Peyer's patch (tissue), 4 donors: ENCODE measurements around the gene TGFBR1. TPM values are rescaled to one million over a fixed set of nuclear protein-coding genes. Genes with fewer than 3 reads are reported as not detected.
"Not testable (repeated sequence)": the region's sequence is repeated elsewhere in the genome, so short reads cannot be mapped to it uniquely, and the experiment has no call there.

Source experiments
- DNase-seq, 3 donors: peaks; one replicate each; pipeline ENCODE4 v3.0.0-alpha.2; 2017 to 2019
- H3K27ac ChIP-seq, 4 donors: fragments of 200-600 bp; sonication (generic); one replicate each; pipeline ENCODE4 v1.5.1; 2016 to 2019
- H3K27me3 ChIP-seq, 2 donors: fragments of 200-600 bp; sonication (generic); one replicate each; pipeline ENCODE4 v1.5.1; 2019
- H3K36me3 ChIP-seq, 3 donors: fragments of 200-600 bp; sonication (generic); one replicate each; pipeline ENCODE4 v1.5.1; 2016 to 2019
- H3K4me1 ChIP-seq, 4 donors: fragments of 200-600 bp; sonication (generic); one replicate each; pipeline ENCODE4 v1.5.1; 2016 to 2019
- H3K4me3 ChIP-seq, 4 donors: fragments of 200-600 bp; sonication (generic); 1 replicate in 3 of 4; 2 replicates in 1 of 4; pipeline ENCODE4 v1.5.1; 2016 to 2019; ENCODE audit warnings: mild to moderate bottlenecking in 1 of 4
- H3K9me3 ChIP-seq, 4 donors: fragments of 200-600 bp; sonication (generic); one replicate each; pipeline ENCODE4 v1.5.1; 2016 to 2019; ENCODE audit warnings: mild to moderate bottlenecking in 1 of 4
- POLR2A ChIP-seq, 2 donors: fragments of 450-650 bp; IDR thresholded peaks; one replicate each; pipeline ENCODE4 v1.5.1; 2017; ENCODE audit warnings: antibody characterized with exemption in 2 of 2, mild to moderate bottlenecking in 2 of 2, moderate library complexity in 2 of 2
- total RNA-seq, 4 donors: library from RNA; depleted of rRNA; stranded (reverse); fragments of >200 nt; gene quantifications; one replicate each; pipeline ENCODE4 v1.1.0, GENCODE V29; 2016
- TF ChIP-seq, protein P1 (sequence below), 6 experiments: fragments of 450-650 bp in 4 of 6; fragments of 200-600 bp in 2 of 6; sonication (generic) in 1 of 6; IDR thresholded peaks; one replicate each; pipeline ENCODE4 v1.5.1; 2017 to 2019; ENCODE audit warnings: antibody characterized with exemption in 6 of 6, mild to moderate bottlenecking in 3 of 6, moderate library complexity in 1 of 6

The TGFBR1 gene
- total RNA-seq, 4 donors from 2014 or later = 11.6 to 14.4 (median 13.5) TPM

DNA sequence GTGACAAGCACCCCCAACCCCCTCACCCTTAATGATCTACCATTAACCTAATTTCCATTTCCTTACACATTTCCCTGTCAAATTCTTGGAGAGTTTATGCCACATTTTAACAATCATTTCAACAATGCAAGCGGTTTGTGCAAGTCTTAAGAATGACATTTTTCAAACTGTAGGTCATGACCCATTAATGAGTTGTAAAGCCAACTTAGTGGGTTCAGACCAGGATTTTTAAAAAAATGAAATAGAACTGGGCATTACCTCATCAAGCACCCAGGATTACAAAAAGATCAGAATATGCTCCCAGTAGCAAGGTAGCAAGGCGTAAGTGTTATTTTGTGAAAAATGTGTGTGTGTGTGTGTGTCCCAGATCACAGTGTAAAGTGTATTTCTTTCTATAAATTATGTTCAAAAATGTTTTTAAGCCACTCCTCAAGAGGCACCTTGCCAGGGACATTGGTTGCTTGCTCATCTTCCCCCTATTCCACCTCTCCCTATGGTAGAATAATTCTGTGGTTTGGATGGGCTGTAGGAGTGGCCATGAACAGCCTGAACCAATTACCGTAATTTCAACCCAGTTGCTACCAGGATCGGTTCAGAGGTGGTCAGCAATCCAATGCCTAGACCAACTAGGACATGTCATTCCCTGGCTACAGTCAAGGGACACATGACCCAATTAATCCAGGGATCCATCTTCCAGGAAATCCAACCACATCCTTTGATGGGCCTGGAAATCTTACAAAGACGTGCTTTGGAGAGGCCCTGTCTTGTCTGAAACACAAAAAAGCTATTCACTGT, 14.4 kb upstream of the TGFBR1 start:
- H3K36me3 ChIP-seq = no peaks in the 10 kb centered on the region
- no peak overlapping the region for H3K27ac ChIP-seq
- H3K4me1 ChIP-seq = no peaks in the 10 kb centered on the region
- no peaks in the 10 kb centered on the region for H3K27me3 ChIP-seq
- no peaks in the 10 kb centered on the region for H3K9me3 ChIP-seq
- no peak for TF ChIP-seq POLR2A (IDR thresholded peaks at IDR 0.05)
- TF ChIP-seq, protein P1, sequence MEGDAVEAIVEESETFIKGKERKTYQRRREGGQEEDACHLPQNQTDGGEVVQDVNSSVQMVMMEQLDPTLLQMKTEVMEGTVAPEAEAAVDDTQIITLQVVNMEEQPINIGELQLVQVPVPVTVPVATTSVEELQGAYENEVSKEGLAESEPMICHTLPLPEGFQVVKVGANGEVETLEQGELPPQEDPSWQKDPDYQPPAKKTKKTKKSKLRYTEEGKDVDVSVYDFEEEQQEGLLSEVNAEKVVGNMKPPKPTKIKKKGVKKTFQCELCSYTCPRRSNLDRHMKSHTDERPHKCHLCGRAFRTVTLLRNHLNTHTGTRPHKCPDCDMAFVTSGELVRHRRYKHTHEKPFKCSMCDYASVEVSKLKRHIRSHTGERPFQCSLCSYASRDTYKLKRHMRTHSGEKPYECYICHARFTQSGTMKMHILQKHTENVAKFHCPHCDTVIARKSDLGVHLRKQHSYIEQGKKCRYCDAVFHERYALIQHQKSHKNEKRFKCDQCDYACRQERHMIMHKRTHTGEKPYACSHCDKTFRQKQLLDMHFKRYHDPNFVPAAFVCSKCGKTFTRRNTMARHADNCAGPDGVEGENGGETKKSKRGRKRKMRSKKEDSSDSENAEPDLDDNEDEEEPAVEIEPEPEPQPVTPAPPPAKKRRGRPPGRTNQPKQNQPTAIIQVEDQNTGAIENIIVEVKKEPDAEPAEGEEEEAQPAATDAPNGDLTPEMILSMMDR (IDR thresholded peaks at IDR 0.05) = no peak
- H3K4me3 ChIP-seq = no peak overlapping the region
- DNase-seq = no peak

DNA sequence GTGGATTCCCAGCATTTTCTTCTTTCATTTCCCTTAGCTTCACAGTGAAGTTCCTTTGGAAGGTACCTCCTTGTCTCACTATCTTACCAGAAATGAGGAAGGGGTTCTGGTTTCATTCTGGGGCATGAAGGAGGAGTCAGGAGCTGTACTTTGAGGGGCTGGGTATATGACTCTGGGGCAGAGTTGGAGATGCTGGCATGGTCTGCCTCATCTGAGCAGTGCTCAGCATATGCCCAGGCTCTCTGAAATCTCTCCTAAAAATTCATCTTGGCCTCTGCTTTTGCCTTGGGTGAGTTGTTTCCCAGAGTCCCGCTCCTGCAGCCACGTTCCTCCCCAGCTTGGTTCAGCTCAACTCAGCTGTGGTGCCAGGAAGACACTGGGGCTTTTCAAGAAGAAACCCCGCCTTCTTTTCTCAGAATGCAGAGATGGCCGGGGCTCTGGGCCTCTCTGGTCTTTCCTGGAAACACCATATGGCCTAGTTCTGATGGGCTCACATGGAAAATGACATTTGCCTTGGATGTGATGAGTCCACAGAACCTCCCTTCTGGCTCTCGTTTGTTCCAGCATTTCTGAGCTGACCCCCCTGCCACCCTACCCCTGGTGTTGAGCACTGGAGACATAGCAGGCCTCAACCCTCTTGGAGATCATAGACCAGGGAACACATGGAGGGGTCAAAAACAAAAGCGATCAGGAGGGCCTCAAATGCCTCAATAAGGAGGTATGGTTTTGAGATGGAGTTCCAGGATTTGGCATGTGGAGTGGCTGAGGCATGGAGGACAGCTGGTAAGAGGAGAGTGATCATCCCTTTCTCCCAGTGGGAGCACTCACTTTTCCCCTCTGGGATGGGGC, 12.0 kb upstream of the TGFBR1 start:
- no peak for DNase-seq
- Histone ChIP-seq H3K27me3 (no peaks in the 10 kb centered on the region), H3K4me1 (no peaks in the 10 kb centered on the region), H3K27ac (no peak overlapping the region), H3K4me3 (no peak overlapping the region), H3K9me3 (no peaks in the 10 kb centered on the region), H3K36me3 (no peaks in the 10 kb centered on the region)
- TF ChIP-seq POLR2A (IDR thresholded peaks at IDR 0.05) = no peak
- TF ChIP-seq, protein P1 (IDR thresholded peaks at IDR 0.05) = no peak

DNA sequence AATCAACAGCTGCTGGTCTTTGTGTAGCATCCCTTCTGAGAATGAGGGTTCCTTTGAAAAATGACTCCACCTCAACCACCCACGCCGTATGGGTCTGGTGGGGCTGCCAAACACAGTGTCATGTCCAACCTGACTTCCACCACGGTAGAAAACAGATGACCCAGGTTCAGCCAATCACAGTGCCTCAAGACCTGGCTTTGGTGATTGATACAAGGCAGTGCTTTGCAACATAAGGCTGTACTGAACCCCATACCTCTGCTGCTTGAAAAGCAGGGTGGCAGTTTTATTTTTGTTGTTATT, 11.5 kb upstream of the TGFBR1 start:
- Histone ChIP-seq H3K36me3 (no peaks in the 10 kb centered on the region), H3K27ac (no peak overlapping the region), H3K9me3 (no peaks in the 10 kb centered on the region), H3K27me3 (no peaks in the 10 kb centered on the region), H3K4me3 (no peak overlapping the region), H3K4me1 (no peaks in the 10 kb centered on the region)
- TF ChIP-seq POLR2A (IDR thresholded peaks at IDR 0.05) = no peak
- TF ChIP-seq, protein P1 (IDR thresholded peaks at IDR 0.05) = no peak
- DNase-seq = no peak

DNA sequence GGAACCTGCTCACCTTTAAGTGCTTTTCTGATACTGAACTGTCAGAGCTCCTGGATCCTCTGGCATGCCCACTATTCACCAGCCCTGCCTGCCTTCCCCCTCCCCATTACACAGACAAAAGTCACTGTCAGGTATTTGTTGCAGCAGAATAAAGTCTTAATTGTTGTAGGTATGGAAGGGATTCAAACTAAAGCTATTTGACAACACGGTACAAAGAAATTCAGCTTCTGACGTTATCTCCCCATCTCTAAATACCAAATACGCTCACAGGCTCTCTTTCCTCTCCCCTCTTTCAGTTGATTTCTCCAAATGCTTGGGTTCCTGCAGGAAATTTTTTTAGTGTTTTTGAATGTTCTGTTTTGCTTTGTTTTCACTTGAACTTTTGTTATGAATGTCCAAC, 9.3 kb upstream of the TGFBR1 start:
- DNase-seq = no peak
- no peaks in the 10 kb centered on the region for H3K4me1 ChIP-seq
- no peaks in the 10 kb centered on the region for H3K36me3 ChIP-seq
- no peaks in the 10 kb centered on the region for H3K9me3 ChIP-seq
- no peaks in the 10 kb centered on the region for H3K27me3 ChIP-seq
- no peak overlapping the region for H3K4me3 ChIP-seq
- H3K27ac ChIP-seq = no peak overlapping the region
- TF ChIP-seq, protein P1 (IDR thresholded peaks at IDR 0.05) = no peak
- TF ChIP-seq POLR2A (IDR thresholded peaks at IDR 0.05) = no peak

DNA sequence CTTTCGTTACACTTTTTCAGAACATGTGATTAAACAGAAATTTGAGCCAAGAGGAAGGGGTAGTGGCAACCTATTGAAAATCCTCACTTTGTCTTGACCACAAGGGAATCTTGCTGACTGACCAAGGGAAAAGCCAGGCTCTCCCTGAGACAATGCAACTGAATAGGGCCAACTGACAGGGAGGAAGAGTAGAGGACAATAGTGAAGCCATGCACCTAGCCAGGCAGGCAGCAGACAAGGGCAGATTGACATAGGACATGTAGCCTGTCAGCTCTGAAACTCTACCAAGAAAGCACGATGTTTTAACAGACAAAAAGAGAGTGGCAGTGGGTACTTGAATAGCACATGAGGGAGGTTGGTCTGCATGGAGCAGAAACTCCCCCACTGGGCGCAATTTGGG, 8.5 kb upstream of the TGFBR1 start:
- TF ChIP-seq, protein P1 (IDR thresholded peaks at IDR 0.05) = no peak
- TF ChIP-seq POLR2A (IDR thresholded peaks at IDR 0.05) = no peak
- Histone ChIP-seq H3K9me3 (no peaks in the 10 kb centered on the region), H3K27me3 (no peaks in the 10 kb centered on the region), H3K4me1 (no peaks in the 10 kb centered on the region), H3K36me3 (no peaks in the 10 kb centered on the region), H3K4me3 (no peak overlapping the region), H3K27ac (no peak overlapping the region)
- DNase-seq = no peak

DNA sequence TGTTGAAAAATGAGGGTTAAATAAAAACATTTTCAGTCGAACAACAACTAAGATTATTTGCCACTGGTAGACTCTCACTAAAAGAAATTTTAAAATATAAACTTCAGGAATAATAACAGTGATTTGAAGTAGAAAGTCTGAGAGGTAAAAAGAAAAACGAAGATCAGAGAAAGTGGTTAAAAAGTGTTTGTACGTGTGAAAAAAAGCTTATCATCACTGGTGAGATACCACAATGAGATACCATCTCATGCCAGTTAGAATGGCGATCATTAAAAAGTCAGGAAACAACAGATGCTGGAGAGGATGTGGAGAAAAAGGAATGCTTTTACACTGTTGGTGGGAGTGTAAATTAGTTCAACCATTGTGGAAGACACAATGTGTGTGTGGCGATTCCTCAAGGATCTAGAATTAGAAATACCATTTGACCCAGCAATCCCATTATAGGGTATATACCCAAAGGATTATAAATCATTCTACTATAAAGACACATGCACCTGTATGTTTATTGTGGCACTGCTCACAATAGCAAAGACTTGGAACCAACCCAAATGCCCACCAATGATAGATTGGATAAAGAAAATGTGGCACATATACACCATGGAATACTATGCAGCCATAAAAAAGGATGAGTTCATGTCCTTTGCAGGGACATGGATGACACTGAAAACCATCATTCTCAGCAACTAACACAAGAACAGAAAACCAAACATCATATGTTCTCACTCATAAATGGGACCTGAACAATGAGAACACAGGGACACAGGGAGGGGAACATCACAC, 4.9 kb upstream of the TGFBR1 start:
- not testable (repeated sequence) for H3K4me3 ChIP-seq, H3K27ac ChIP-seq, DNase-seq, H3K27me3 ChIP-seq, H3K36me3 ChIP-seq, H3K9me3 ChIP-seq
- peaks cover 0 to 15% (median 0%) of the 10 kb centered on the region in 4 donors for H3K4me1 ChIP-seq
